ENCODE data around the gene RAB3IL1. TPM values are rescaled to one million over a fixed set of nuclear protein-coding genes. Genes with fewer than 3 reads are reported as not detected.

Gene RAB3IL1
- total RNA-seq, 1 experiment from 2014 or later: 18.1 TPM

- intact Hi-C loops (cut with micrococcal nuclease): no loop called here
- Histone ChIP-seq H4K20me1 (ENCODE audit: insufficient read depth) (no peaks in the 10 kb centered on the region), H2AFZ (ENCODE audit: low read depth, low read length, poor library complexity, severe bottlenecking) (no peak overlapping the region), H3K4me2 (ENCODE audit: low read length) (no peak overlapping the region), H3K27ac (ENCODE audit: low read depth, low read length) (no peak overlapping the region), H3K9me2 (ENCODE audit: insufficient read depth) (no peaks in the 10 kb centered on the region), H3K9ac (ENCODE audit: low read length) (no peak overlapping the region), H3K9me3 (ENCODE audit: control insufficient read depth in 1 of 2, insufficient read depth in 1 of 2, low read depth in 1 of 2, low read length in 2 of 2) (peaks cover 0 to 6% of the 10 kb centered on the region in 2 experiments; a peak in 1 of 4 replicates), H3K79me2 (ENCODE audit: insufficient read depth, low read length) (no peaks in the 10 kb centered on the region; the same call in 1 of the 2 replicates), H3K4me3 (replicated peaks in 1 of 2; ENCODE audit: low read depth in 1 of 2, low read length in 2 of 2) (no peak overlapping the region), H3K36me3 (ENCODE audit: control insufficient read depth in 1 of 2, insufficient read depth in 2 of 2, low read length in 2 of 2) (peaks cover 0 to 3% of the 10 kb centered on the region in 2 experiments; a peak in 1 of 4 replicates), H3K27me3 (ENCODE audit: insufficient read depth, low read length) (no peaks in the 10 kb centered on the region), H3K4me1 (ENCODE audit: control insufficient read depth in 1 of 2, insufficient read depth in 2 of 2, low read length in 2 of 2) (peaks cover 22 to 40% of the 10 kb centered on the region in 2 experiments)
- ATAC-seq (no peak), DNase-seq (ENCODE audit: low read depth, low spot score) (no peak)
- ChIA-PET CTCF (interaction anchor here (1.2 to 2.0 kb wide), 2 partner anchors 13 to 15 kb away, joined by 3 to 4 read pairs; no protein-coding TSS in a partner anchor), POLR2A (no interaction called here), RAD21 (ENCODE audit: low non-redundant PET in 1 of 2, low total read pairs in 2 of 2, uncharacterized antibody in 2 of 2, unreplicated experiment in 2 of 2) (no interaction called here)
- no peak for TF ChIP-seq ZNF274 (IDR thresholded peaks at IDR 0.05; ENCODE audit: low read depth, low read length)
- TF ChIP-seq CTCF (IDR thresholded peaks at IDR 0.05 in 2 of 3, conservative IDR thresholded peaks at IDR 0.05 in 1 of 3; ENCODE audit: borderline replicate concordance in 1 of 3, insufficient read depth in 1 of 3, low read depth in 2 of 3, low read length in 2 of 3): no peak
- no peak for TF ChIP-seq ZBTB33 (IDR thresholded peaks at IDR 0.05; ENCODE audit: extremely low read depth, insufficient replicate concordance, low read length)
- no peak for TF ChIP-seq POLR2A (IDR thresholded peaks at IDR 0.05; ENCODE audit: borderline replicate concordance, extremely low read depth, insufficient read depth, insufficient read length)
- TF ChIP-seq JUND (IDR thresholded peaks at IDR 0.05): no peak
- TF ChIP-seq RAD21 (IDR thresholded peaks at IDR 0.05; ENCODE audit: low read depth): no peak
- TF ChIP-seq ATF3 (IDR thresholded peaks at IDR 0.05): no peak
- no peak for TF ChIP-seq SIN3A (IDR thresholded peaks at IDR 0.05; ENCODE audit: low read depth)
- TF ChIP-seq TCF7L2 (IDR thresholded peaks at IDR 0.05; ENCODE audit: borderline replicate concordance, extremely low read depth, insufficient read depth, insufficient read length): no peak
- no peak for TF ChIP-seq EZH2phosphoT487 (IDR thresholded peaks at IDR 0.05; ENCODE audit: borderline replicate concordance)
- no peak for TF ChIP-seq YY1 (IDR thresholded peaks at IDR 0.05; ENCODE audit: extremely low read depth, insufficient replicate concordance, low read depth, low read length)
- no peak for TF ChIP-seq MAX (IDR thresholded peaks at IDR 0.05)
- no peak for TF ChIP-seq REST (IDR thresholded peaks at IDR 0.05; ENCODE audit: low read depth)
- TF ChIP-seq SP1 (IDR thresholded peaks at IDR 0.05; ENCODE audit: low read depth): no peak
- no peak for TF ChIP-seq FOSL1 (IDR thresholded peaks at IDR 0.05; ENCODE audit: low read depth)
- TF ChIP-seq EGR1 (IDR thresholded peaks at IDR 0.05; ENCODE audit: low read depth): no peak
- no peak for TF ChIP-seq ZFX (IDR thresholded peaks at IDR 0.05)
- no peak for TF ChIP-seq SRF (IDR thresholded peaks at IDR 0.05; ENCODE audit: low read depth)
- no peak for TF ChIP-seq CBX3 (IDR thresholded peaks at IDR 0.05; ENCODE audit: low read depth)
- TF ChIP-seq CEBPB (IDR thresholded peaks at IDR 0.05; ENCODE audit: low read depth): no peak
- BruUV-seq (replicated peaks): no TSS peak
Measured at GRCh38 chr11:61885784-61886580, 31.4 kb downstream of the RAB3IL1 start.

All from HCT116 (cell line).